Right kidney (tissue), 9 donors: ENCODE measurements around the gene PRDX6.

Experiments used
- DNase-seq: peaks from one replicate; pipeline ENCODE4 v3.0.0-alpha.2; 2016
- long read RNA-seq, 8 donors: transcript quantifications; one replicate each; lab custom pipeline, GENCODE V29; 2026

PRDX6 gene
- long read RNA-seq, donor 1, transcript PRDX6-203 (4 exons, 859 nt): minor isoform, 11 of 225 reads
- long read RNA-seq, donor 1, transcript PRDX6-201 (5 exons, 1,751 nt): major isoform, 134 of 225 reads
- long read RNA-seq, donor 1, transcript PRDX6-202 (2 exons, 809 nt): minor isoform, 6 of 225 reads
- long read RNA-seq, donor 1, partial matches to known transcripts: 66 of 225 reads
- long read RNA-seq, donor 1, other reads (novel, unspliced or antisense): 8 of 225 reads
- long read RNA-seq, donor 2, transcript PRDX6-203 (4 exons, 859 nt): minor isoform, 6 of 177 reads
- long read RNA-seq, donor 2, transcript PRDX6-201 (5 exons, 1,751 nt): major isoform, 99 of 177 reads
- long read RNA-seq, donor 2, partial matches to known transcripts: 63 of 177 reads
- long read RNA-seq, donor 2, other reads (novel, unspliced or antisense): 7 of 177 reads
- long read RNA-seq, donor 3, transcript PRDX6-201 (5 exons, 1,751 nt): major isoform, 76 of 122 reads
- long read RNA-seq, donor 3, transcript PRDX6-203 (4 exons, 859 nt): minor isoform, 7 of 122 reads
- long read RNA-seq, donor 3, partial matches to known transcripts: 36 of 122 reads
- long read RNA-seq, donor 3, other reads (novel, unspliced or antisense): 0 of 122 reads
- long read RNA-seq, donor 4, transcript PRDX6-203 (4 exons, 859 nt): minor isoform, 9 of 219 reads
- long read RNA-seq, donor 4, transcript PRDX6-202 (2 exons, 809 nt): minor isoform, 6 of 219 reads
- long read RNA-seq, donor 4, transcript PRDX6-201 (5 exons, 1,751 nt): major isoform, 120 of 219 reads
- long read RNA-seq, donor 4, partial matches to known transcripts: 76 of 219 reads
- long read RNA-seq, donor 4, other reads (novel, unspliced or antisense): 8 of 219 reads
- long read RNA-seq, donor 5, transcript PRDX6-201 (5 exons, 1,751 nt): major isoform, 195 of 395 reads
- long read RNA-seq, donor 5, partial matches to known transcripts: 178 of 395 reads
- long read RNA-seq, donor 5, other reads (novel, unspliced or antisense): 18 of 395 reads
- long read RNA-seq, donor 6, transcript PRDX6-202 (2 exons, 809 nt): minor isoform, 5 of 231 reads
- long read RNA-seq, donor 6, transcript PRDX6-201 (5 exons, 1,751 nt): major isoform, 146 of 231 reads
- long read RNA-seq, donor 6, transcript PRDX6-203 (4 exons, 859 nt): minor isoform, 13 of 231 reads
- long read RNA-seq, donor 6, partial matches to known transcripts: 61 of 231 reads
- long read RNA-seq, donor 6, other reads (novel, unspliced or antisense): 6 of 231 reads
- long read RNA-seq, donor 7, transcript PRDX6-202 (2 exons, 809 nt): minor isoform, 10 of 357 reads
- long read RNA-seq, donor 7, transcript PRDX6-201 (5 exons, 1,751 nt): major isoform, 204 of 357 reads
- long read RNA-seq, donor 7, transcript PRDX6-203 (4 exons, 859 nt): minor isoform, 15 of 357 reads
- long read RNA-seq, donor 7, partial matches to known transcripts: 117 of 357 reads
- long read RNA-seq, donor 7, other reads (novel, unspliced or antisense): 11 of 357 reads
- long read RNA-seq, donor 8, transcript PRDX6-201 (5 exons, 1,751 nt): major isoform, 140 of 228 reads
- long read RNA-seq, donor 8, transcript PRDX6-203 (4 exons, 859 nt): minor isoform, 8 of 228 reads
- long read RNA-seq, donor 8, transcript PRDX6-202 (2 exons, 809 nt): minor isoform, 6 of 228 reads
- long read RNA-seq, donor 8, partial matches to known transcripts: 60 of 228 reads
- long read RNA-seq, donor 8, other reads (novel, unspliced or antisense): 14 of 228 reads

GRCh38 chr1:173477286-173478093 lies at the start of gene PRDX6:
Gene PRDX6, plus strand, starts transcription at chr1:173477335. Its CDS starts 63 bp downstream, at chr1:173477398.
- peak; percentile 94 for DNase-seq

GRCh38 chr1:173429471-173430402 lies 47.4 kb upstream of the PRDX6 start:
- peak; percentile 63 for DNase-seq

- no peak for DNase-seq
Measured at GRCh38 chr1:173430677-173431303, 46.3 kb upstream of the PRDX6 start.

GRCh38 chr1:173431304-173432045 lies 45.7 kb upstream of the PRDX6 start:
- peak; percentile 58 for DNase-seq

- no peak for DNase-seq
Measured at GRCh38 chr1:173432331-173432730, 44.8 kb upstream of the PRDX6 start.

GRCh38 chr1:173433751-173434326 lies 43.3 kb upstream of the PRDX6 start:
- DNase-seq: no peak

- no peak for DNase-seq
Measured at GRCh38 chr1:173436841-173437428, 40.2 kb upstream of the PRDX6 start.

GRCh38 chr1:173438675-173439074 lies 38.5 kb upstream of the PRDX6 start:
- DNase-seq: no peak

GRCh38 chr1:173440430-173440829 lies 36.7 kb upstream of the PRDX6 start:
- no peak for DNase-seq

- DNase-seq: no peak
Measured at GRCh38 chr1:173444757-173445156, 32.4 kb upstream of the PRDX6 start.

GRCh38 chr1:173445164-173445563 lies 32.0 kb upstream of the PRDX6 start:
- no peak for DNase-seq

- DNase-seq: no peak
Measured at GRCh38 chr1:173445656-173446055, 31.5 kb upstream of the PRDX6 start.

GRCh38 chr1:173447224-173447623 lies 29.9 kb upstream of the PRDX6 start:
- no peak for DNase-seq

- DNase-seq: no peak
Measured at GRCh38 chr1:173448945-173449344, 28.2 kb upstream of the PRDX6 start.

GRCh38 chr1:173451981-173452380 lies 25.2 kb upstream of the PRDX6 start:
- no peak for DNase-seq

- no peak for DNase-seq
Measured at GRCh38 chr1:173453982-173454381, 23.2 kb upstream of the PRDX6 start.

GRCh38 chr1:173454966-173455524 lies 22.1 kb upstream of the PRDX6 start:
- no peak for DNase-seq
